SJSA1 (cell line): ENCODE measurements around the gene APOL4. TPM values are rescaled to one million over a fixed set of nuclear protein-coding genes. Genes with fewer than 3 reads are reported as not detected.
"Not testable (repeated sequence)": the region's sequence is repeated elsewhere in the genome, so short reads cannot be mapped to it uniquely, and the experiment has no call there.

Source experiments
- DNase-seq, 2 experiments: peaks; one replicate each; pipeline ENCODE4 v3.0.0-alpha.2; 2015 to 2020; ENCODE audit warnings: low spot score in 2 of 2, low read depth in 1 of 2
- H3K27ac ChIP-seq: fragments of 250-450 bp; sonication (Bioruptor Pico); 2 replicates; pipeline ENCODE4 v1.5.1; 2020; ENCODE audit warnings: mild to moderate bottlenecking, moderate library complexity
- H3K27me3 ChIP-seq: fragments of 250-450 bp; sonication (Bioruptor Pico); replicated peaks from 2 replicates; pipeline ENCODE4 v1.5.1; 2020; ENCODE audit warnings: mild to moderate bottlenecking, moderate library complexity
- H3K36me3 ChIP-seq: fragments of 250-450 bp; sonication (Bioruptor Pico); 2 replicates; pipeline ENCODE4 v1.5.1; 2020; ENCODE audit warnings: mild to moderate bottlenecking
- H3K4me1 ChIP-seq: fragments of 250-450 bp; sonication (Bioruptor Pico); replicated peaks from 2 replicates; pipeline ENCODE4 v1.6.1; 2021; ENCODE audit warnings: mild to moderate bottlenecking
- H3K4me3 ChIP-seq: fragments of 250-450 bp; sonication (Bioruptor Pico); 2 replicates; pipeline ENCODE4 v1.5.1; 2020; ENCODE audit warnings: mild to moderate bottlenecking
- H3K9me3 ChIP-seq: fragments of 250-450 bp; sonication (Bioruptor Pico); replicated peaks from 2 replicates; pipeline ENCODE4 v1.5.1; 2020; ENCODE audit warnings: mild to moderate bottlenecking
- total RNA-seq: library from RNA; depleted of rRNA; stranded (reverse); fragments of >200 nt; shearing (Covaris generic); gene quantifications from 2 replicates; pipeline ENCODE4 v1.2.3, GENCODE V29; 2014

APOL4 gene
- total RNA-seq, 1 experiment from 2014 or later: 0.08 TPM

GRCh38 chr22:36156515-36157419, 44.8 kb downstream of the APOL4 start:
- Histone ChIP-seq H3K4me1 (peaks cover 21% of the 10 kb centered on the region), H3K36me3 (no peaks in the 10 kb centered on the region), H3K4me3 (peak overlapping the region; percentile 37), H3K9me3 (peaks cover 4% of the 10 kb centered on the region; the same call in 1 of the 2 replicates), H3K27me3 (no peaks in the 10 kb centered on the region), H3K27ac (peak overlapping the region; percentile 88)
- peak; percentile 81 to 87 for DNase-seq

GRCh38 chr22:36156119-36156514, 45.5 kb downstream of the APOL4 start:
- H3K9me3 ChIP-seq: peaks cover 4% of the 10 kb centered on the region; the same call in 1 of the 2 replicates
- no peaks in the 10 kb centered on the region for H3K27me3 ChIP-seq
- H3K27ac ChIP-seq: peak overlapping the region; percentile 88
- no peaks in the 10 kb centered on the region for H3K36me3 ChIP-seq
- H3K4me1 ChIP-seq: peaks cover 21% of the 10 kb centered on the region
- H3K4me3 ChIP-seq: peak overlapping the region; percentile 37
- no peak for DNase-seq

- no peak overlapping the region for H3K27ac ChIP-seq
- peaks cover 4% of the 10 kb centered on the region; the same call in 1 of the 2 replicates for H3K9me3 ChIP-seq
- peaks cover 20% of the 10 kb centered on the region for H3K4me1 ChIP-seq
- no peak for DNase-seq
- no peak overlapping the region for H3K4me3 ChIP-seq
- H3K36me3 ChIP-seq: no peaks in the 10 kb centered on the region
- H3K27me3 ChIP-seq: no peaks in the 10 kb centered on the region
These were observed 45.9 kb downstream of the APOL4 start for GRCh38 chr22:36155702-36156101.

GRCh38 chr22:36154423-36154945, 47.1 kb downstream of the APOL4 start:
- H3K36me3 ChIP-seq: no peaks in the 10 kb centered on the region
- H3K4me1 ChIP-seq: peaks cover 14% of the 10 kb centered on the region
- no peak for DNase-seq
- H3K27me3 ChIP-seq: no peaks in the 10 kb centered on the region
- no peak overlapping the region for H3K27ac ChIP-seq
- H3K4me3 ChIP-seq: no peak overlapping the region
- peaks cover 4% of the 10 kb centered on the region; the same call in 1 of the 2 replicates for H3K9me3 ChIP-seq

GRCh38 chr22:36153501-36154422, 47.8 kb downstream of the APOL4 start:
- DNase-seq: no peak
- H3K27me3 ChIP-seq: no peaks in the 10 kb centered on the region
- no peaks in the 10 kb centered on the region for H3K36me3 ChIP-seq
- H3K4me1 ChIP-seq: peaks cover 14% of the 10 kb centered on the region
- H3K27ac ChIP-seq: no peak overlapping the region
- H3K4me3 ChIP-seq: no peak overlapping the region
- H3K9me3 ChIP-seq: peaks cover 4% of the 10 kb centered on the region; the same call in 1 of the 2 replicates

- H3K36me3 ChIP-seq, H3K9me3 ChIP-seq, H3K4me3 ChIP-seq, H3K27ac ChIP-seq, DNase-seq, H3K27me3 ChIP-seq: not testable (repeated sequence)
- peaks cover 14% of the 10 kb centered on the region for H3K4me1 ChIP-seq
These were observed 48.8 kb downstream of the APOL4 start for GRCh38 chr22:36152821-36153220.

- DNase-seq: no peak
- Histone ChIP-seq H3K4me1 (peaks cover 11% of the 10 kb centered on the region), H3K36me3 (no peaks in the 10 kb centered on the region), H3K27me3 (no peaks in the 10 kb centered on the region), H3K9me3 (peaks cover 4% of the 10 kb centered on the region; the same call in 1 of the 2 replicates), H3K4me3 (no peak overlapping the region), H3K27ac (no peak overlapping the region)
These were observed 49.5 kb downstream of the APOL4 start for GRCh38 chr22:36152088-36152487.

GRCh38 chr22:36151006-36151595, 50.5 kb downstream of the APOL4 start:
- DNase-seq: no peak
- peaks cover 4% of the 10 kb centered on the region; the same call in 1 of the 2 replicates for H3K9me3 ChIP-seq
- H3K4me1 ChIP-seq: peaks cover 1% of the 10 kb centered on the region
- no peak overlapping the region for H3K27ac ChIP-seq
- H3K36me3 ChIP-seq: no peaks in the 10 kb centered on the region
- no peaks in the 10 kb centered on the region for H3K27me3 ChIP-seq
- no peak overlapping the region for H3K4me3 ChIP-seq

- no peak overlapping the region for H3K4me3 ChIP-seq
- no peak for DNase-seq
- peaks cover 4% of the 10 kb centered on the region; the same call in 1 of the 2 replicates for H3K9me3 ChIP-seq
- H3K4me1 ChIP-seq: no peaks in the 10 kb centered on the region
- no peak overlapping the region for H3K27ac ChIP-seq
- H3K36me3 ChIP-seq: no peaks in the 10 kb centered on the region
- H3K27me3 ChIP-seq: no peaks in the 10 kb centered on the region
These were observed 52.2 kb downstream of the APOL4 start for GRCh38 chr22:36149441-36149840.

- DNase-seq: no peak
- Histone ChIP-seq H3K36me3 (no peaks in the 10 kb centered on the region), H3K27me3 (no peaks in the 10 kb centered on the region)
These were observed 53.2 kb downstream of the APOL4 start for GRCh38 chr22:36148411-36148810.

GRCh38 chr22:36147196-36147791, 54.3 kb downstream of the APOL4 start:
- no peak for DNase-seq
- no peaks in the 10 kb centered on the region for H3K27me3 ChIP-seq
- no peak overlapping the region for H3K27ac ChIP-seq
- H3K36me3 ChIP-seq: no peaks in the 10 kb centered on the region
- peaks cover 4% of the 10 kb centered on the region; the same call in 1 of the 2 replicates for H3K9me3 ChIP-seq
- H3K4me3 ChIP-seq: no peak overlapping the region
- no peaks in the 10 kb centered on the region for H3K4me1 ChIP-seq

More at GRCh38 chr22:36148411-36148810, 53.2 kb downstream of the APOL4 start:
- Histone ChIP-seq H3K27ac (no peak overlapping the region), H3K4me1 (no peaks in the 10 kb centered on the region), H3K4me3 (no peak overlapping the region), H3K9me3 (peaks cover 4% of the 10 kb centered on the region; the same call in 1 of the 2 replicates)

GRCh38 chr22:36145881-36146280, 55.7 kb downstream of the APOL4 start:
- H3K27me3 ChIP-seq: no peaks in the 10 kb centered on the region
- no peak for DNase-seq
- no peaks in the 10 kb centered on the region for H3K4me1 ChIP-seq
- H3K36me3 ChIP-seq: no peaks in the 10 kb centered on the region
- H3K27ac ChIP-seq: no peak overlapping the region
- no peak overlapping the region for H3K4me3 ChIP-seq
- H3K9me3 ChIP-seq: no peaks in the 10 kb centered on the region
